BJ (cell line): ENCODE results near the gene GCLC. TPM values are rescaled to one million over a fixed set of nuclear protein-coding genes. Genes with fewer than 3 reads are reported as not detected.
"Not testable (repeated sequence)": the region's sequence is repeated elsewhere in the genome, so short reads cannot be mapped to it uniquely, and the experiment has no call there.

Source experiments
- CTCF ChIA-PET: fragments of 350-600 bp; formaldehyde crosslinking; extraction: SDS; loops from one replicate; lab custom pipeline; 2021; ENCODE audit warnings: antibody characterized with exemption, inconsistent platforms; lab: Yijun Ruan, JAX
- POLR2A ChIA-PET: fragments of 300-600 bp; sonication (Branson Sonifier 250); formaldehyde crosslinking; extraction: SDS; loops from one replicate; lab custom pipeline; 2021; ENCODE audit warnings: antibody characterized with exemption; lab: Charles Lee
- DNase-seq: peaks from one replicate; pipeline ENCODE4 v3.0.0-alpha.2; 2011; ENCODE audit warnings: low read depth
- H3K27me3 ChIP-seq: 2 replicates; pipeline ENCODE4 v1.6.0; 2011; ENCODE audit warnings: low read length; ENCODE audit not compliant: control insufficient read depth, insufficient read depth
- H3K36me3 ChIP-seq: 2 replicates; pipeline ENCODE4 v1.5.1; 2011; ENCODE audit warnings: low read length; ENCODE audit not compliant: control insufficient read depth, insufficient read depth
- H3K4me3 ChIP-seq: 2 replicates; pipeline ENCODE4 v1.5.1; 2011; ENCODE audit warnings: low read depth, mild to moderate bottlenecking, control low read depth, low read length
- polyA plus RNA-seq: library from polyadenylated mRNA; depleted of rRNA; stranded (reverse); fragments of >200 nt; gene quantifications from 2 replicates; pipeline ENCODE4 v1.2.3, GENCODE V29; 2011
- TF ChIP-seq, protein P1 (sequence below): IDR thresholded peaks from 2 replicates; pipeline ENCODE4 v1.5.1; 2011; ENCODE audit warnings: low read depth, mild to moderate bottlenecking, control low read depth, inconsistent platforms, low read length, moderate library complexity; ENCODE audit not compliant: insufficient read depth

Gene GCLC
- polyA plus RNA-seq, 1 experiment = 8.4 TPM

DNA sequence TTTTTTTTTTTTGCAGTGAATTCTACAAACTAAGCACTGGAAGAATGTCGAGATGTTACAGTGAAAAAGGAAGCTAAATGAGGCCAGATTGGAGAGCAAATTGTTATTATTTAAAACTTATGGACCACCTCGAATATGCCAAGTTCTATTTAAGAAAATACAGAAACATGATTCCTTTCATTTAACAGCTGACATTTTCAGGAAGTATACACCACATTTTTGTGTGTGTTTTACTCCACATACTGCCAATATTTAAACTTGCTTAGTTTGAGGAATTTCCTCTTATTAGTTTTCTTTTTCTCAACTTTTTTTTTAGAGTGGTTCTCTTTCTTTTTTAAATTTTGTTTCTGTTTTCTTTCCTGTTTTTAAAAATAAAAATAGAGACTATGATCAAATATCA, 37.0 kb upstream of the GCLC start:
- H3K4me3 ChIP-seq = no peak overlapping the region
- H3K36me3 ChIP-seq = no peaks in the 10 kb centered on the region
- H3K27me3 ChIP-seq = no peaks in the 10 kb centered on the region
- no peak for DNase-seq
- TF ChIP-seq, protein P1, sequence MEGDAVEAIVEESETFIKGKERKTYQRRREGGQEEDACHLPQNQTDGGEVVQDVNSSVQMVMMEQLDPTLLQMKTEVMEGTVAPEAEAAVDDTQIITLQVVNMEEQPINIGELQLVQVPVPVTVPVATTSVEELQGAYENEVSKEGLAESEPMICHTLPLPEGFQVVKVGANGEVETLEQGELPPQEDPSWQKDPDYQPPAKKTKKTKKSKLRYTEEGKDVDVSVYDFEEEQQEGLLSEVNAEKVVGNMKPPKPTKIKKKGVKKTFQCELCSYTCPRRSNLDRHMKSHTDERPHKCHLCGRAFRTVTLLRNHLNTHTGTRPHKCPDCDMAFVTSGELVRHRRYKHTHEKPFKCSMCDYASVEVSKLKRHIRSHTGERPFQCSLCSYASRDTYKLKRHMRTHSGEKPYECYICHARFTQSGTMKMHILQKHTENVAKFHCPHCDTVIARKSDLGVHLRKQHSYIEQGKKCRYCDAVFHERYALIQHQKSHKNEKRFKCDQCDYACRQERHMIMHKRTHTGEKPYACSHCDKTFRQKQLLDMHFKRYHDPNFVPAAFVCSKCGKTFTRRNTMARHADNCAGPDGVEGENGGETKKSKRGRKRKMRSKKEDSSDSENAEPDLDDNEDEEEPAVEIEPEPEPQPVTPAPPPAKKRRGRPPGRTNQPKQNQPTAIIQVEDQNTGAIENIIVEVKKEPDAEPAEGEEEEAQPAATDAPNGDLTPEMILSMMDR = no peak
- POLR2A ChIA-PET = no interaction called here
- CTCF ChIA-PET = no interaction called here

DNA sequence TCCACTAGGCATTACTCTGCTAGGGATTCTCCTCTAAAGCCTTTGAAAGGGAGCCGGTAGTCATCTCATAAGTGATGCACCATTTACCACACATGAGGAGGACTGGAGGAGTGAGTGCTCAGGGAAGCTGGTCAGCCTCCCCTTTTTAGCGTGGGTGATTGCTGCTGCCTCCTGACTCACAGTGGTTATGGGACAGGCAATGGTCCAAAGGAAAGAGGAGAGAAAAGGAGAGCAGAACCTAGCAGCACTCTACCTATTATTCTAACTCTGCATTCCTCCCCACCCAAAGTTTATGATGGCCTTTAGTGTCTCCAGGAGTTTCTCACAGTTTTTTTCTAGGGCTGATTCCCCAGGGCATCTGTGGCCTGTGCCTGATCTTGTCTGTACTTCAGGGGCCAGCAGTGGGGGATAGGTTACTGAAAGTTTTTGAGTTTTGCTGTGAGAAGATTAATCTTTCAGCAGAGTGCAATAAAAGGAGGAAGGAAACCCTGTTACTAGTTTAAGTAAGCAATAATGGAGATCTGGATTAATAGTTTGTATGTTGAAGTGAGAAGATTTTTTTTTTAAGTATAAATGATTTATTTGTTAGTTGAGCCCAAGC, 36.4 kb upstream of the GCLC start:
- DNase-seq = no peak
- ChIA-PET POLR2A (no interaction called here), CTCF (no interaction called here)
- no peak overlapping the region for H3K4me3 ChIP-seq
- TF ChIP-seq, protein P1 = no peak
- H3K36me3 ChIP-seq = no peaks in the 10 kb centered on the region
- H3K27me3 ChIP-seq = no peaks in the 10 kb centered on the region

DNA sequence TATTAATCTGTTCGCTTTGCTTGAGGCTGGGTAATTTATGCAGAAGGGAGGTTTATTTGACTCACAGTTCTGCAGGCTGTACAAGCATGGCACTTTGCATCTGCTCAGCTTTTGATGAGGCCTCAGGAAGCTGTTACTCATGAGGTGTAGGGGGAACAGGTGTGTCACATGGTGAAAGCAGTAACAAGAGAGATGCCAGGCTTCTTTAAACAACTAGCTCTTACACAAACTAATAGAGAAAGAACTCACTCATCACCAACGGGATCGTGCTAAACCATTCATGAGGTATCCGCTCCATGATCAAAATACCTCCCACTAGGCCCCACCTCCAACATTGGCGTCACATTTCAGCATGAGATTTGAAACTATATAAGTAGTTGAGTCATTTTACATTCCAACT, 34.4 kb upstream of the GCLC start:
- Histone ChIP-seq H3K36me3 (no peaks in the 10 kb centered on the region), H3K4me3 (no peak overlapping the region), H3K27me3 (no peaks in the 10 kb centered on the region)
- no peak for DNase-seq
- TF ChIP-seq, protein P1 = no peak
- POLR2A ChIA-PET = no interaction called here
- CTCF ChIA-PET = no interaction called here

DNA sequence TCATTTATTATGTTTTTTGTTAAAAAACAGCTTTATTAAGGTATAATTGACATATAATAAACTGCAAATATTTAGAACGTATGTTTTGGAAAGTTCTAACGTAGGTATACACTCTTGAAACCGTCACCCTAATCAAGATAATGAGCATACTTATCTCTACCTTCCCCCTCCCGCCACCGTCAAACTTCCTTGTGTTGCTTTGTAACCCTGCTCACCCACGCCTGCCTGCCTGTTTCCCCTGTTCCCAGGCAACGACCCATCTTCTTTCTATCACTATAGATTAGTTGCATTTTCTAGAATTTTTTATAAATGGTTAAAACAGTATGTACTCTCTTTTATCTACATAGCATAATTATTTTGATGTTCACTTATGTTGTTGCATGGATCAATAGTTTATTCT, 33.5 kb upstream of the GCLC start:
- TF ChIP-seq, protein P1 = no peak
- DNase-seq = no peak
- POLR2A ChIA-PET = no interaction called here
- CTCF ChIA-PET = no interaction called here
- Histone ChIP-seq H3K4me3 (no peak overlapping the region), H3K27me3 (no peaks in the 10 kb centered on the region), H3K36me3 (no peaks in the 10 kb centered on the region)

DNA sequence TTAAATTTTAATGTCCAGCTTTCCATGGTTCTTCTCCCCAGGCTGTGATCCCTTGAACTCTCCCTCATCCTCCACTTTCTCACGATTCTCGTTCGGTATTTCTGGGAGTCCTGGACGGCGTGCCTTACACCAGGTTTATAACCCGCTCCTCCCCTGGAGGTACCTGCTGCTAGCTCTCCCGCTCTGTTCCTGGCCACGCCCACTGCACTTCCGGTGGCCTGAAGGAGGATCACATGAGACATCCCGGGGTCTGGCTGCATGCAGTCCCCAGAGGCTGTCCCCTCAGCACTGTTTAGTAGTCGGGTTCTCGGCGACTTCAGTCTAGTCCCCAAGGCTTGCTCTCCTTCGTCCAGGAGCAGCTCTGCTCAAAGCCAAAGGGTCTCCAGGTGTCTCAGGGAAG, 28.4 kb upstream of the GCLC start:
- ChIA-PET CTCF (no interaction called here), POLR2A (no interaction called here)
- Histone ChIP-seq H3K4me3 (no peak overlapping the region), H3K27me3 (no peaks in the 10 kb centered on the region), H3K36me3 (no peaks in the 10 kb centered on the region)
- no peak for DNase-seq
- TF ChIP-seq, protein P1 = no peak

DNA sequence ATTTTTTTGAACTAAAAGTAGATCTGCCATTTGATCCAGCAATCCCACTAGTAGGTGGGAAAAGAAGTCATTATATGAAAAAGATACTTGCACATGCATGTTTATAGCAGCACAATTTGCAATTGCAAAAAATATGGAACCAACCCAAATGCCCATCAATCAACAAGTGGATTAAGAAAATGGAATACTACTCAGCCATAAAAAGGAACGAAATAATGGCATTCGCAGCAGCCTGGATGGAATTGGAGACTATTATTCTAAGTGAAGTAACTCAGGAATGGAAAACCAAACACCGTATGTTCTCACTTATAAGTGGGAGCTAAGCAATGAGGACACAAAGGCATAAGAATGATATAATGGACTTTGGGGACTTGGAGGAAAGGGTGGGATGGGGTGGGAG, 27.5 kb upstream of the GCLC start:
- CTCF ChIA-PET, POLR2A ChIA-PET, H3K4me3 ChIP-seq, H3K27me3 ChIP-seq, H3K36me3 ChIP-seq, DNase-seq: not testable (repeated sequence)
